HCT116 (cell line): ENCODE measurements around the gene INSL6. TPM values are rescaled to one million over a fixed set of nuclear protein-coding genes. Genes with fewer than 3 reads are reported as not detected.

Experiments
- ATAC-seq: fragments of 200-7000 bp; cut with Tn5 transposase; 2 replicates; pipeline ENCODE4 v1.9.1; 2020; ENCODE audit warnings: mild to moderate bottlenecking, moderate library complexity
- BruUV-seq: library from RNA; stranded (reverse); fragments of 400-500 nt; replicated peaks from 2 replicates; lab custom pipeline; 2021; lab: Mats Ljungman, UMichigan
- CTCF ChIA-PET: fragments of 300-600 bp; sonication (Branson Sonifier 250); formaldehyde crosslinking; loops from one replicate; lab custom pipeline; 2021; ENCODE audit warnings: antibody characterized with exemption; lab: Charles Lee
- POLR2A ChIA-PET: fragments of 300-600, 350-600 bp; sonication (Branson Sonifier 250); formaldehyde crosslinking; loops from one replicate; lab custom pipeline; 2021; ENCODE audit warnings: antibody characterized with exemption; lab: Charles Lee
- RAD21 ChIA-PET, 2 experiments: fragments of 300-600 bp; sonication (Branson Sonifier 250); formaldehyde crosslinking; loops; one replicate each; lab custom pipeline; 2023; ENCODE audit warnings: low total read pairs in 2 of 2; ENCODE audit not compliant: uncharacterized antibody in 2 of 2, unreplicated experiment in 2 of 2, low non-redundant PET in 1 of 2; lab: Charles Lee
- DNase-seq: peaks from one replicate; pipeline ENCODE4 v3.0.0-alpha.2; 2010; ENCODE audit warnings: low read depth, low spot score
- H2AFZ ChIP-seq: fragments of 200-600 bp; shearing (Covaris generic), sonication (generic); 2 replicates; pipeline ENCODE4 v1.6.1; 2017; ENCODE audit warnings: low read depth, mixed run types, mixed read lengths, antibody characterized with exemption, low read length; ENCODE audit not compliant: poor library complexity, severe bottlenecking
- H3K27ac ChIP-seq: 2 replicates; pipeline ENCODE4 v1.5.1; 2012; ENCODE audit warnings: low read depth, low read length
- H3K27me3 ChIP-seq: fragments of 200-600 bp; sonication (generic); 2 replicates; pipeline ENCODE4 v1.6.1; 2016; ENCODE audit warnings: mixed run types, low read length, mixed read lengths; ENCODE audit not compliant: insufficient read depth
- H3K36me3 ChIP-seq, 2 experiments: fragments of 200-500 bp in 1 of 2; fragments of 200-600 bp in 1 of 2; sonication (Bioruptor generic) in 1 of 2; sonication (generic) in 1 of 2; 2 replicates each; pipeline versions ENCODE4 v1.5.1 to v1.6.1; 2014 to 2016; ENCODE audit warnings: low read length in 2 of 2, inconsistent platforms in 1 of 2, mixed read lengths in 1 of 2, mixed run types in 1 of 2; ENCODE audit not compliant: insufficient read depth in 2 of 2, control insufficient read depth in 1 of 2
- H3K4me1 ChIP-seq, 2 experiments: fragments of 200-600 bp in 1 of 2; sonication (generic) in 1 of 2; 2 replicates each; pipeline versions ENCODE4 v1.5.1 to v1.6.1; 2012 to 2017; ENCODE audit warnings: low read length in 2 of 2, inconsistent platforms in 1 of 2, mild to moderate bottlenecking in 1 of 2, mixed read lengths in 1 of 2, mixed run types in 1 of 2, moderate library complexity in 1 of 2; ENCODE audit not compliant: insufficient read depth in 2 of 2, control insufficient read depth in 1 of 2
- H3K4me2 ChIP-seq: fragments of 200-600 bp; sonication (generic); 2 replicates; pipeline ENCODE4 v1.6.1; 2017; ENCODE audit warnings: mixed run types, low read length, mixed read lengths
- H3K4me3 ChIP-seq, 2 experiments: fragments of 200-600 bp in 1 of 2; sonication (generic) in 1 of 2; replicated peaks in 1 of 2; 2 replicates each; pipeline ENCODE4 v1.5.1; 2011 to 2016; ENCODE audit warnings: low read length in 2 of 2, control low read depth in 1 of 2, low read depth in 1 of 2, mild to moderate bottlenecking in 1 of 2, mixed read lengths in 1 of 2, mixed run types in 1 of 2
- H3K79me2 ChIP-seq: fragments of 200-600 bp; sonication (generic); 2 replicates; pipeline ENCODE4 v1.6.1; 2017; ENCODE audit warnings: mild to moderate bottlenecking, mixed run types, low read length, moderate library complexity, mixed read lengths; ENCODE audit not compliant: insufficient read depth
- H3K9ac ChIP-seq: fragments of 200-600 bp; sonication (generic); 2 replicates; pipeline ENCODE4 v1.6.1; 2016; ENCODE audit warnings: low read length, mixed read lengths
- H3K9me2 ChIP-seq: fragments of 200-600 bp; sonication (generic), shearing (Covaris generic); 2 replicates; pipeline ENCODE4 v1.6.1; 2017; ENCODE audit warnings: mixed run types, mild to moderate bottlenecking, moderate library complexity; ENCODE audit not compliant: insufficient read depth
- H3K9me3 ChIP-seq, 2 experiments: fragments of 200-500 bp in 1 of 2; fragments of 200-600 bp in 1 of 2; sonication (Bioruptor generic) in 1 of 2; sonication (generic) in 1 of 2; 2 replicates each; pipeline ENCODE4 v1.6.1; 2014 to 2017; ENCODE audit warnings: low read length in 2 of 2, mixed read lengths in 2 of 2, inconsistent platforms in 1 of 2, low read depth in 1 of 2, mild to moderate bottlenecking in 1 of 2, mixed run types in 1 of 2, moderate library complexity in 1 of 2; ENCODE audit not compliant: control insufficient read depth in 1 of 2, insufficient read depth in 1 of 2
- H4K20me1 ChIP-seq: fragments of 200-600 bp; sonication (generic), shearing (Covaris generic); 2 replicates; pipeline ENCODE4 v1.6.1; 2017; ENCODE audit warnings: mixed run types, mild to moderate bottlenecking, moderate library complexity; ENCODE audit not compliant: insufficient read depth
- CBX3 ChIP-seq: IDR thresholded peaks from 2 replicates; pipeline ENCODE4 v1.6.1; 2012; ENCODE audit warnings: low read depth
- CEBPB ChIP-seq: IDR thresholded peaks from 2 replicates; pipeline ENCODE4 v1.6.1; 2012; ENCODE audit warnings: low read depth
- EZH2 ChIP-seq: fragments of 200-600 bp; sonication (generic); IDR thresholded peaks from 2 replicates; pipeline ENCODE4 v1.6.1; 2017; ENCODE audit warnings: antibody characterized with exemption, mixed run types
- EZH2phosphoT487 ChIP-seq: fragments of 200-600 bp; IDR thresholded peaks from 2 replicates; pipeline ENCODE4 v1.6.1; 2018; ENCODE audit warnings: antibody characterized with exemption, borderline replicate concordance
- FOSL1 ChIP-seq: IDR thresholded peaks from 2 replicates; pipeline ENCODE4 v1.6.1; 2012; ENCODE audit warnings: low read depth
- POLR2A ChIP-seq: IDR thresholded peaks from 2 replicates; pipeline ENCODE4 v1.7.0; 2011; ENCODE audit warnings: borderline replicate concordance; ENCODE audit not compliant: insufficient read depth, insufficient read length; ENCODE audit errors: extremely low read depth
- POLR2AphosphoS5 ChIP-seq: IDR thresholded peaks from 2 replicates; pipeline ENCODE4 v1.6.1; 2011; ENCODE audit warnings: mild to moderate bottlenecking, low read depth, low read length, moderate library complexity
- SIN3A ChIP-seq: IDR thresholded peaks from 2 replicates; pipeline ENCODE4 v1.6.1; 2012; ENCODE audit warnings: low read depth
- SRF ChIP-seq: IDR thresholded peaks from 2 replicates; pipeline ENCODE4 v1.6.1; 2012; ENCODE audit warnings: low read depth
- ZNF274 ChIP-seq: fragments of 200-500 bp; sonication (Bioruptor generic); IDR thresholded peaks from 2 replicates; pipeline ENCODE4 v1.6.1; 2014; ENCODE audit warnings: mild to moderate bottlenecking, low read depth, low read length, inconsistent platforms
- intact Hi-C: fragments of 100-400 bp; cut with micrococcal nuclease; formaldehyde crosslinking; loops from 2 replicates; pipeline ENCODE4 v1.10.0; 2022
- total RNA-seq: library from RNA; stranded (reverse); gene quantifications from one replicate; pipeline ENCODE4 v1.2.1, GENCODE V29; 2021; ENCODE audit not compliant: unreplicated experiment
- TF ChIP-seq, protein P1 (sequence below), 3 experiments: fragments of 200-600 bp in 1 of 3; sonication (generic) in 1 of 3; IDR thresholded peaks in 2 of 3; conservative IDR thresholded peaks in 1 of 3; 2 replicates each; pipeline ENCODE4 v1.5.1; 2012 to 2017; ENCODE audit warnings: low read depth in 2 of 3, low read length in 2 of 3, antibody characterized with exemption in 1 of 3, borderline replicate concordance in 1 of 3, control low read depth in 1 of 3, mild to moderate bottlenecking in 1 of 3, mixed read lengths in 1 of 3, mixed run types in 1 of 3, moderate library complexity in 1 of 3; ENCODE audit not compliant: insufficient read depth in 1 of 3
- TF ChIP-seq, protein P2 (sequence below): IDR thresholded peaks from 2 replicates; pipeline ENCODE4 v1.6.1; 2012; ENCODE audit warnings: low read depth
- TF ChIP-seq, protein P3 (sequence below): IDR thresholded peaks from 2 replicates; pipeline ENCODE4 v1.6.1; 2012

The INSL6 gene
- total RNA-seq, 1 experiment from 2014 or later = not detected

DNA sequence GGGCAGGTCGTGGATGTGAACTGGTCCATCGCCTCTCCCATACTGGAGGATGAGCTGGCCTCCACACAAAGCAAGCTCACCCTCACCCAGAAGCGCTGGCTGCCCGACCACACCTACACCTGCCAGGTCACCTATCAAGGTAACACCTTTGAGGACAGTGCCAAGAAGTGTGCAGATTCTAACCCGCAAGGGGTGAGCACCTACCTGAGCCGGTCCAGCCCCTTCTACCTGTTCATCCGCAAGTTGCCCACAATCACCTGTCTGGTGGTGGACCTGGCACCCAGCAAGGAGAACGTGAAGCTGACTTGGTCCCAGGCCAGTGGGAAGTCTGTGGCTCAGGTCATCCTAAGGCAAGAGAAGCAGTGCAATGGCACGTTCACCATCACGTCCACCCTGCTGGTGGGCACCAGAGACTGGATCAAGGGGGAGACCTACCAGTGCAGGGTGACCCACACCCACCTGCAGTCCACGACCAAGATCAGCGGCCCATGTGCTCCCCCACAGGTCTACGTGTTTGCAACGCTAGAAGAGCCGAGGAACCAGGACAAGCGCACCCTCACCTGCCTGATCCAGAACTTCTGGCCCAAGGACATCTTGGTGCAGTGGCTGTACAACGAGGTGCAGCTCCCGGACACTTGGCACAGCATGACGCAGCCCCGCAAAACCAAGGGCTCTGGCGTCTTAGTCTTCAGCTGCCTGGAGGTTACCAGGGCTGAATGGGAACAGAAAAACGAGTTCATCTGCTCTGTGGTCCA lies 71.3 kb downstream of the INSL6 start:
- ChIA-PET POLR2A (no interaction called here), CTCF (no interaction called here), RAD21 (no interaction called here)
- Histone ChIP-seq H3K9ac (no peak overlapping the region), H3K4me2 (no peak overlapping the region), H3K79me2 (no peaks in the 10 kb centered on the region), H3K27ac (no peak overlapping the region), H3K36me3 (no peaks in the 10 kb centered on the region), H3K9me3 (no peaks in the 10 kb centered on the region), H3K27me3 (no peaks in the 10 kb centered on the region), H2AFZ (no peak overlapping the region), H3K9me2 (no peaks in the 10 kb centered on the region), H3K4me1 (no peaks in the 10 kb centered on the region), H4K20me1 (no peaks in the 10 kb centered on the region), H3K4me3 (no peak overlapping the region)
- intact Hi-C loops = no loop called here
- BruUV-seq = no TSS peak
- ATAC-seq (no peak), DNase-seq (no peak)
- no peak for TF ChIP-seq CBX3
- no peak for TF ChIP-seq POLR2AphosphoS5
- TF ChIP-seq FOSL1 = no peak
- no peak for TF ChIP-seq CEBPB
- TF ChIP-seq, protein P1, sequence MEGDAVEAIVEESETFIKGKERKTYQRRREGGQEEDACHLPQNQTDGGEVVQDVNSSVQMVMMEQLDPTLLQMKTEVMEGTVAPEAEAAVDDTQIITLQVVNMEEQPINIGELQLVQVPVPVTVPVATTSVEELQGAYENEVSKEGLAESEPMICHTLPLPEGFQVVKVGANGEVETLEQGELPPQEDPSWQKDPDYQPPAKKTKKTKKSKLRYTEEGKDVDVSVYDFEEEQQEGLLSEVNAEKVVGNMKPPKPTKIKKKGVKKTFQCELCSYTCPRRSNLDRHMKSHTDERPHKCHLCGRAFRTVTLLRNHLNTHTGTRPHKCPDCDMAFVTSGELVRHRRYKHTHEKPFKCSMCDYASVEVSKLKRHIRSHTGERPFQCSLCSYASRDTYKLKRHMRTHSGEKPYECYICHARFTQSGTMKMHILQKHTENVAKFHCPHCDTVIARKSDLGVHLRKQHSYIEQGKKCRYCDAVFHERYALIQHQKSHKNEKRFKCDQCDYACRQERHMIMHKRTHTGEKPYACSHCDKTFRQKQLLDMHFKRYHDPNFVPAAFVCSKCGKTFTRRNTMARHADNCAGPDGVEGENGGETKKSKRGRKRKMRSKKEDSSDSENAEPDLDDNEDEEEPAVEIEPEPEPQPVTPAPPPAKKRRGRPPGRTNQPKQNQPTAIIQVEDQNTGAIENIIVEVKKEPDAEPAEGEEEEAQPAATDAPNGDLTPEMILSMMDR (IDR thresholded peaks at IDR 0.05 in 2 of 3, conservative IDR thresholded peaks at IDR 0.05 in 1 of 3; ENCODE audit: borderline replicate concordance in 1 of 3, insufficient read depth in 1 of 3, low read depth in 2 of 3, low read length in 2 of 3) = no peak
- TF ChIP-seq, protein P2, sequence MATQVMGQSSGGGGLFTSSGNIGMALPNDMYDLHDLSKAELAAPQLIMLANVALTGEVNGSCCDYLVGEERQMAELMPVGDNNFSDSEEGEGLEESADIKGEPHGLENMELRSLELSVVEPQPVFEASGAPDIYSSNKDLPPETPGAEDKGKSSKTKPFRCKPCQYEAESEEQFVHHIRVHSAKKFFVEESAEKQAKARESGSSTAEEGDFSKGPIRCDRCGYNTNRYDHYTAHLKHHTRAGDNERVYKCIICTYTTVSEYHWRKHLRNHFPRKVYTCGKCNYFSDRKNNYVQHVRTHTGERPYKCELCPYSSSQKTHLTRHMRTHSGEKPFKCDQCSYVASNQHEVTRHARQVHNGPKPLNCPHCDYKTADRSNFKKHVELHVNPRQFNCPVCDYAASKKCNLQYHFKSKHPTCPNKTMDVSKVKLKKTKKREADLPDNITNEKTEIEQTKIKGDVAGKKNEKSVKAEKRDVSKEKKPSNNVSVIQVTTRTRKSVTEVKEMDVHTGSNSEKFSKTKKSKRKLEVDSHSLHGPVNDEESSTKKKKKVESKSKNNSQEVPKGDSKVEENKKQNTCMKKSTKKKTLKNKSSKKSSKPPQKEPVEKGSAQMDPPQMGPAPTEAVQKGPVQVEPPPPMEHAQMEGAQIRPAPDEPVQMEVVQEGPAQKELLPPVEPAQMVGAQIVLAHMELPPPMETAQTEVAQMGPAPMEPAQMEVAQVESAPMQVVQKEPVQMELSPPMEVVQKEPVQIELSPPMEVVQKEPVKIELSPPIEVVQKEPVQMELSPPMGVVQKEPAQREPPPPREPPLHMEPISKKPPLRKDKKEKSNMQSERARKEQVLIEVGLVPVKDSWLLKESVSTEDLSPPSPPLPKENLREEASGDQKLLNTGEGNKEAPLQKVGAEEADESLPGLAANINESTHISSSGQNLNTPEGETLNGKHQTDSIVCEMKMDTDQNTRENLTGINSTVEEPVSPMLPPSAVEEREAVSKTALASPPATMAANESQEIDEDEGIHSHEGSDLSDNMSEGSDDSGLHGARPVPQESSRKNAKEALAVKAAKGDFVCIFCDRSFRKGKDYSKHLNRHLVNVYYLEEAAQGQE = no peak
- TF ChIP-seq EZH2phosphoT487 = no peak
- no peak for TF ChIP-seq ZNF274
- no peak for TF ChIP-seq SIN3A
- no peak for TF ChIP-seq POLR2A
- no peak for TF ChIP-seq SRF
- TF ChIP-seq, protein P3, sequence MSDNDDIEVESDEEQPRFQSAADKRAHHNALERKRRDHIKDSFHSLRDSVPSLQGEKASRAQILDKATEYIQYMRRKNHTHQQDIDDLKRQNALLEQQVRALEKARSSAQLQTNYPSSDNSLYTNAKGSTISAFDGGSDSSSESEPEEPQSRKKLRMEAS = no peak
- no peak for TF ChIP-seq EZH2

Other genes with a start within 250 kb of the INSL6 start
- 4.6 TPM for gene JAK2, start 200.4 kb downstream of the INSL6 start, total RNA-seq
- not detected for gene INSL4, start 45.8 kb upstream of the INSL6 start, total RNA-seq
- not detected for gene RLN2, start 119.1 kb upstream of the INSL6 start, total RNA-seq
- gene RLN1, start 154.2 kb upstream of the INSL6 start, total RNA-seq = not detected